Measurements from ENCODE around the gene MAG. TPM values are rescaled to one million over a fixed set of nuclear protein-coding genes. Genes with fewer than 3 reads are reported as not detected.

Gene MAG
- total and polyA plus RNA-seq, 12 donors, result 0.33 to 45.0 (median 2.1) TPM; not detected in 1

- intact Hi-C loops (cut with DNase I), result no loop called here
- Histone ChIP-seq H3K4me3 (no peak overlapping the region), H3K36me3 (replicated peaks in 1 of 2) (no peaks in the 10 kb centered on the region), H3K4me1 (replicated peaks in 1 of 2) (no peaks in the 10 kb centered on the region), H3K27me3 (no peaks in the 10 kb centered on the region), H3K9me3 (replicated peaks in 1 of 3) (no peaks in the 10 kb centered on the region), H3K27ac (no peak overlapping the region)
- no peak for TF ChIP-seq POLR2A (IDR thresholded peaks at IDR 0.05)
- TF ChIP-seq, protein P1, sequence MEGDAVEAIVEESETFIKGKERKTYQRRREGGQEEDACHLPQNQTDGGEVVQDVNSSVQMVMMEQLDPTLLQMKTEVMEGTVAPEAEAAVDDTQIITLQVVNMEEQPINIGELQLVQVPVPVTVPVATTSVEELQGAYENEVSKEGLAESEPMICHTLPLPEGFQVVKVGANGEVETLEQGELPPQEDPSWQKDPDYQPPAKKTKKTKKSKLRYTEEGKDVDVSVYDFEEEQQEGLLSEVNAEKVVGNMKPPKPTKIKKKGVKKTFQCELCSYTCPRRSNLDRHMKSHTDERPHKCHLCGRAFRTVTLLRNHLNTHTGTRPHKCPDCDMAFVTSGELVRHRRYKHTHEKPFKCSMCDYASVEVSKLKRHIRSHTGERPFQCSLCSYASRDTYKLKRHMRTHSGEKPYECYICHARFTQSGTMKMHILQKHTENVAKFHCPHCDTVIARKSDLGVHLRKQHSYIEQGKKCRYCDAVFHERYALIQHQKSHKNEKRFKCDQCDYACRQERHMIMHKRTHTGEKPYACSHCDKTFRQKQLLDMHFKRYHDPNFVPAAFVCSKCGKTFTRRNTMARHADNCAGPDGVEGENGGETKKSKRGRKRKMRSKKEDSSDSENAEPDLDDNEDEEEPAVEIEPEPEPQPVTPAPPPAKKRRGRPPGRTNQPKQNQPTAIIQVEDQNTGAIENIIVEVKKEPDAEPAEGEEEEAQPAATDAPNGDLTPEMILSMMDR (IDR thresholded peaks at IDR 0.05), result no peak
- DNase-seq, result no peak
- WGBS, 4 donors, result 87 to 92% (median 90%) methylated on average over 9 to 10 of the region's 10 CpGs
These were observed 4.2 kb upstream of the MAG start for GRCh38 chr19:35287713-35288112.

- intact Hi-C loops (cut with DNase I), result no loop called here
- WGBS, 4 donors, result 66 to 90% (median 75%) methylated on average over 2 of the region's 2 CpGs
- no peak for TF ChIP-seq POLR2A (IDR thresholded peaks at IDR 0.05)
- TF ChIP-seq, protein P1 (IDR thresholded peaks at IDR 0.05), result no peak
- Histone ChIP-seq H3K4me1 (replicated peaks in 1 of 2) (no peaks in the 10 kb centered on the region), H3K4me3 (no peak overlapping the region), H3K27me3 (no peaks in the 10 kb centered on the region), H3K27ac (no peak overlapping the region), H3K9me3 (replicated peaks in 1 of 3) (no peaks in the 10 kb centered on the region), H3K36me3 (replicated peaks in 1 of 2) (no peaks in the 10 kb centered on the region)
- no peak for DNase-seq
These were observed 3.6 kb upstream of the MAG start for GRCh38 chr19:35288331-35288730.

DNA sequence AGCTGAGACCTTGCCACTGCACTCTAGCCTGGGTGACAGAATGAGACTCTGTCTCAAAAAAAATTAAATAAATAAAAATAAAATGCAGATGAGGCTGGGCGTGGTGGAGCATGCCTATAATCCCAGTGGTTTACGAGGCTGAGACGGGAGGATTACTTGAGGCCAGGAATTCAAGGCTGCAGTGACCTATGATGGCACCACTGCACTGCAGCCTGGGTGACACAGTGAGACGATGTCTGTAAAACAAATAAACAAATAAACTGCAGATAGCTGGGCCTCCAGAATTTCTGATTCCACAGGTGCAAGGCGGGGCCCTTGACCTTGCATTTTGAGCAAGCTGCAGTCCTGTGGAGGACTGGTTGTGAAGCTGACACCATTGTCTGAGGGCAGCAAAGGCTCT, 3.1 kb upstream of the MAG start:
- Histone ChIP-seq H3K27ac (no peak overlapping the region), H3K27me3 (no peaks in the 10 kb centered on the region), H3K4me3 (no peak overlapping the region), H3K4me1 (replicated peaks in 1 of 2) (no peaks in the 10 kb centered on the region), H3K36me3 (replicated peaks in 1 of 2) (no peaks in the 10 kb centered on the region), H3K9me3 (replicated peaks in 1 of 3) (no peaks in the 10 kb centered on the region)
- intact Hi-C loops (cut with DNase I), result no loop called here
- TF ChIP-seq, protein P1 (IDR thresholded peaks at IDR 0.05), result no peak
- TF ChIP-seq POLR2A (IDR thresholded peaks at IDR 0.05), result no peak
- no peak for DNase-seq
- 60 to 73% (median 67%) methylated on average over 5 of the region's 5 CpGs for WGBS, 4 donors

- H3K4me1 ChIP-seq (replicated peaks in 1 of 2), result no peaks in the 10 kb centered on the region
- H3K36me3 ChIP-seq (replicated peaks in 1 of 2), result no peaks in the 10 kb centered on the region
- no peaks in the 10 kb centered on the region for H3K9me3 ChIP-seq (replicated peaks in 1 of 3)
- no peak for DNase-seq
- TF ChIP-seq POLR2A (IDR thresholded peaks at IDR 0.05), result no peak
- TF ChIP-seq, protein P1 (IDR thresholded peaks at IDR 0.05), result no peak
- H3K27ac ChIP-seq, result no peak overlapping the region
- WGBS, 4 donors, result 79 to 86% (median 83%) methylated on average over 11 to 20 of the region's 20 CpGs
- H3K27me3 ChIP-seq, result no peaks in the 10 kb centered on the region
- intact Hi-C loops (cut with DNase I), result no loop called here
- H3K4me3 ChIP-seq, result no peak overlapping the region
These were observed 1.4 kb upstream of the MAG start for GRCh38 chr19:35290381-35291127.
